RPMI7951 (cell line): Measurements from ENCODE around the gene TPSG1. TPM values are rescaled to one million over a fixed set of nuclear protein-coding genes. Genes with fewer than 3 reads are reported as not detected.
"Not testable (repeated sequence)": the region's sequence is repeated elsewhere in the genome, so short reads cannot be mapped to it uniquely, and the experiment has no call there.

Experiments used
- DNase-seq: peaks from one replicate; pipeline ENCODE4 v3.0.0-alpha.2; 2012; ENCODE audit warnings: low read depth
- total RNA-seq: library from RNA; depleted of rRNA; stranded (reverse); fragments of >200 nt; shearing (Covaris generic); gene quantifications from 2 replicates; pipeline ENCODE4 v1.2.3, GENCODE V29; 2014

The TPSG1 gene
- total RNA-seq, 1 experiment from 2014 or later: 0.24 TPM

GRCh38 chr16:1230471-1231212, 5.6 kb upstream of the TPSG1 start:
- not testable (repeated sequence) for DNase-seq

- not testable (repeated sequence) for DNase-seq
These were observed 5.0 kb upstream of the TPSG1 start, which contains the start of gene TPSB2 for GRCh38 chr16:1230084-1230470. TPSB2 (minus strand) TSS chr16:1230184; CDS start chr16:1229951, 233 bp downstream.

- DNase-seq: not testable (repeated sequence)
These were observed 4.4 kb upstream of the TPSG1 start for GRCh38 chr16:1229476-1229875.

DNA sequence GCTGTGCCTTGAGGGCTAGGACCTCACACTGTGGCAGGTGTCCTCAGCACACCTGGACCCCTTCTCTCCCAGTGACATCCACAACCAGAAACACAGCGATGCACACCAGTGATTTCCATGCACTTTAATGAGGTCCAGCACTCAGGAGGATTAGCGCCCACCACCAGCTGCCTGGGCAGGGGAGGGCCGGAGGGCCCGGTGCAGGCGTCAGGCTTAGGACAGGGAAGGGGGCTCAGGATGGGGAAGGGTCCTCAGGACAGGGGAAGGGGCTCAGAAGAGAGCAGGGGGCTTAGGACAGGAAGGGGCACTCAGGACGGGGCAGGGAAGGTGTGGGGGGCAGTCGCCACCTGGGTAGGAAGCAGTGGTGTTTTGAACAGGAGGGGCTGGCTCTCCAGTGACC, 3.2 kb upstream of the TPSG1 start:
- not testable (repeated sequence) for DNase-seq

- DNase-seq: not testable (repeated sequence)
These were observed 1.6 kb upstream of the TPSG1 start for GRCh38 chr16:1226692-1227091.

- peak; percentile 73 for DNase-seq
These were observed 752 bp upstream of the TPSG1 start for GRCh38 chr16:1225728-1226311.

- no peak for DNase-seq
These were observed 510 bp downstream of the TPSG1 start for GRCh38 chr16:1224558-1224957.

DNA sequence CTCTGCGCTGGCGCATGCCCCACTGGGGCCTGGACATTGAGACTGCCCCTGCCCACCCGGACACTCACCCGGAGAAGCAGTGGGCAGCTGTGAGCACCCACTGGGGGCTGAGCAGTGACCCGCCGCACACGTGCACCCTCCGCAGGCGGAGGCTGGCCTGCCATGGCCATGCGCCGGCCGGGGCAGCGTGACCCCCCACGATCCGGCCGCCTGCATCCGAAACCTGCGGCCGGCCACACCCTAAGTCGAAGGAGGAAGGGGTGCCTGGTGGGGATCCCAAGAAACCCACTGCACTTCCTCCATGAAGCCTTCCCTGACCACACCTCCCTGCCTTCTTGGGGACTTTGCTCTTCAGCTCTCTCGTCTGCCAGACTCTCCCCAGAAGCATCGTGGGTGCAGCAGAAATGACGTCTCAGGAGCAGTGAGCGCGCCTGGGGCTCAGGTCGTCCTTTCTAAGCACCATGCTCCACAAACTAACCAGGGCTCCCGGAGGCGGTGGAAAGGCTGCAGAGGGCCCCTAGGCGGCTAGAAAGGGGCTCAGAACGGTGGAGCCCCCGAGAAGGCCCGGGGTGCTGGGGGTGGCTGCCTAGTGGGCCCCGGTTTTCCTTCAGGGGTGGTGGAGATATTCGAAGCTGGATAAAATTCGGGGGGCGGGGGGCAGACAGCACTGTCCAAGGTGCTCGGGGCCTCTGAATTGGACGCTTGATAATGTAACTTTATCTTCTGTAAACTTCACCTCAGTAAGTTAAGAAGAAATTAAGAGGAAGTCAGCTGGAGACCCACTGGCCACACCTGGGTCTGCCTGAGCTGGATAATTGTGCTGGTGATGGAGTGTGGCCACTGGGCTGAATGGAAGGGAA, 1.5 kb downstream of the TPSG1 start:
- no peak for DNase-seq

DNA sequence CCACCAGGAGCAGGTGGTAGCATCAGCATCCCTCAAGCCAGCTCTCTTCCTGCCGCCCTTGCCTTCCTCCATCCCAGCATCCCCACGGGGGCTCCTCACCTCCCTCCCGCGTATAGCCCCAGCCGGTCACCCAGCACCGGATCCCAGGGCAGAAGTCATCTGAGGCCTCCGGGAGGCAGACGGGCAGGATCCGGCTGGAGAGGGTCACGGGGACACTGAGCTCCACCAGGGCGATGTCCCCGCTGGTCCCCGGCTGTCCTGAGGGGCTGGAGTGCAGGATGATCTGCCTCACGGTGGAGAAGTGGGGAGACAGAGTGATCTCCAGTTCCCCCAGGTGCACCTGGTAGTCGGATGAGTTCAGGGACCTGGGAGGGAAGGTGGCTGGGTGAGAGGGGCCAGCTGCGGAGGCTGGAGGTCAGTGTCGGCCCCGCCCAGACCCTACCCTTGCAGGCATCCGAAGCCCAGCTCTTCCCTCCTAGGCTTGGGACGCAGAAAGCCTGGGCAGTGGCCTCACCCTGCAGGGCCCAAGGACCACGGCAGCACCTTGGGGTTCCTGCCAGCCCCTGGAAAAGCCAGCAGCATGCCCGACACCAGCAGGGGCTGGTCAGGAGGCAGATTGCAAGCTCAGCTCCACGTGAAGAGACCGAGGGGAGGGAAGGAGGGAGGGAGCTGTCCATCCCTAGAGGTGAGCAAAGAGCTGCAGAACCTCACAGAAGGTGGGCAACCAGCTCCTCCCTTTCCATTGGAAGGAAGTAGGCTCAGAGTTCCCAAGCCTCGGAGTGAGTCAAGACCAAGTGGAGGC, 2.3 kb downstream of the TPSG1 start:
- DNase-seq: no peak

GRCh38 chr16:1221628-1222552, 3.2 kb downstream of the TPSG1 start:
- DNase-seq: no peak

DNA sequence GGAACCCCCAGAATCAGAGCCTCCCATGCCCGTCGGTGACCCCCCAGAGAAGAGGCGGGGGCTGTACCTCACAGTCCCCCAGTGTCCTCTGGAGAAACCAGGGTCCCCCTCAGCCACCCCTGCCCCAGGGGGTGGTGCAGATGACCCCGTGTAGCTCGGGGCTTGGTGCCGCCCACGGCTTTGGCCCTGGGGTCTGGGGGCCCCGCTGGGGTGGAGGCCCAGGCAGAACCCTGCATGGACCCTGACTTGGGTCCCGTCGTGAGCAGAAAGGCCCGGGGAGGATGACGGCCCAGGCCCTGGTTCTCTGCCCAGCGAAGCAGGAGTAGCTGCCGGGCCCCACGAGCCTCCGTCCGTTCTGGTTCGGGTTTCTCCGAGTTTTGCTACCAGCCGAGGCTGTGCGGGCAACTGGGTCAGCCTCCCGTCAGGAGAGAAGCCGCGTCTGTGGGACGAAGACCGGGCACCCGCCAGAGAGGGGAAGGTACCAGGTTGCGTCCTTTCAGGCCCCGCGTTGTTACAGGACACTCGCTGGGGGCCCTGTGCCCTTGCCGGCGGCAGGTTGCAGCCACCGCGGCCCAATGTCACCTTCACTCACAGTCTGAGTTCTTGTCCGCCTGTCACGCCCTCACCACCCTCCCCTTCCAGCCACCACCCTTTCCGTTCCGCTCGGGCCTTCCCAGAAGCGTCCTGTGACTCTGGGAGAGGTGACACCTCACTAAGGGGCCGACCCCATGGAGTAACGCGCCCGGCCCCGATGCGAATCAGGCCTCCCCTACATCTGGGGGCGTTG, 4.0 kb downstream of the TPSG1 start:
- no peak for DNase-seq

DNA sequence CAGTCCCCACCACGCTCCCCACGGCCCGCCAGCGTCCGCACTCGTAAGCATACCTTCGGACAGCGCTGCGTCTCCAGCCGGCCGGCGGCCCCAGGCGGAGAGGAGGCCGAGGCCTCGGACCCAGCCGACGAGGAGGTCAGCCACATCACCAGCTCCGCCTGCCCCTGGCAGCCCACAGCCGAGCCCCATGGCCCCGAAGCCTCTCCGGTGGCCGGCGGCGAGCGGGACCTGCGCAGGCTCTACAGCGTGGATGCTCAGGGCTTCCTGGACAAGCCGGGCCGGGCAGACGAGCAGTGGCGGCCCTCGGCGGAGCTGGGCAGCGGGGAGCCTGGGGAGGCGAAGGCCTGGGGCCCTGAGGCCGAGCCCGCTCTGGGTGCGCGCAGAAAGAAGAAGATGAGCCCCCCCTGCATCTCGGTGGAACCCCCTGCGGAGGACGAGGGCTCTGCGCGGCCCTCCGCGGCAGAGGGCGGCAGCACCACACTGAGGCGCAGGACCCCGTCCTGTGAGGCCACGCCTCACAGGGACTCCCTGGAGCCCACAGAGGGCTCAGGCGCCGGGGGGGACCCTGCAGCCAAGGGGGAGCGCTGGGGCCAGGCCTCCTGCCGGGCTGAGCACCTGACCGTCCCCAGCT, 4.9 kb downstream of the TPSG1 start:
- DNase-seq: no peak

DNA sequence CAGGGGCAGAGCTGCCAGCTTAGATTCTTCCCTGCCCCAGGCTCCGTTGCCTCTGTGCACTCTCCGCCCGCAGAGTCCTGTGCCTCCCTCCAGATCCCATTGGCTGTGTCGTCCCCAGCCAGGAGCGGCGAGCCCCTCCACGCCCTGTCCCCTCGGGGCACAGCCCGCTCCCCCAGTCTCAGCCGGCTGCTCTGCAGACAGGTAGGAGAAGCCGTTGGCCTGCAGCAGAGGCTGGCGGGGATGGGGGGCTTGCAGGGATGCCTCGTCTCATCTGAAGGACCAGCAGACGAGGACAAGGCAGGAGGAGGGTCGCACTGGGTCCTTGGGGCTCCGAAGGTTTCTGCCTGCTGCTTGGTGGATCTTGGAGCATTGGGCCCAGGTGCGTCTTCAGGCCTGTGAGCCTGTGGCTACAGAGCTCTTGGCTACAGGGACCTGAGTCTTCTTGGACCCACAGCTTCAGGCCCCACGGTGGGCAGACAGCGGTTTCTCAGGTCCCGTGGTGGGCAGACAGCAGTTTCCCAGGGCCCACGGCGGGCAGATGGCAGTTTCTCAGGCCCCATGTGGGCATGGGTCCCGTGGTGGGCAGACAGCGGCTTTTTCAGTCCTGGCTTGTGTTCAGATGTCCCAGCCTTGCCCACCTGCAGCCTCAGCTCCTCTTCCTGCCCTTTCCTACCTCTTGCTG, 6.0 kb downstream of the TPSG1 start:
- no peak for DNase-seq

GRCh38 chr16:1218061-1218929, 6.8 kb downstream of the TPSG1 start:
- no peak for DNase-seq

DNA sequence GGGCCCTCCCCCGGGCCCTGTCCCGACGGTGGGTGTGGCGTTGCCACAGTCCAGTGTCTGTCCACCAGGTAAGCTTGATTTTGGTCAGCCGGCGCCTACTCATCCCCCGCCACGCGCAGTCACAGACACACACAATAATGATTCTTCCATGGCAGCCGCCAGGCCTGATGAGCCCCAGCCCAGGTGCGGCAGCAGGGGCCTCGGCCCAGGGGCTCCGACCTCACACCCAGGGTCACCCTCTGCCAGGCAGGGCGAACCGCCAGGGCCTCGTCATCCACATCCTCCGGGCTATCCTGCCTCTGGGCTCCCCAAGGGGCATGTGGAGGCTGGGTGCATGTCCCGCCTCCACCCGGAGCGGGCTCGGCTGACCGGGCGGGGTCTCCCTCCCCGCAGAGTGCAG, 7.5 kb downstream of the TPSG1 start:
- no peak for DNase-seq

GRCh38 chr16:1216681-1217400, 8.2 kb downstream of the TPSG1 start:
- no peak for DNase-seq

DNA sequence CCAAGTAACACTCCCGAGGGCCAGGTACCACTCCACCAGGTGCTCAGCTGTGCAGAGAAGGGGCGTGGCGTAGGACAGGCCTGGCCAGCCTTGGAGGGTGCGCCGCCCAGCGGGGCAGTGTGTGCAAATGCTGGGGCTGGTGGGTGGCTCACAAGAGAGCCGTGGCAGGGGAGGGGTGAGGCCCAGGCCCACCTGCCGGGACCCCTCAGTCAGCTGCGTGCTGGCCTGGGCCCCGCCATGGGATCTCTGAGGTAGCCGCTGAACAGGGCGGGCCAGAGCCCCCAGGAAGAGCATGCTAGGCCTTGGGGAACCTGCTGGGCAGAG, 8.8 kb downstream of the TPSG1 start:
- no peak for DNase-seq
